Panc1 (cell line): Measurements from ENCODE around the gene NXPH4. TPM values are rescaled to one million over a fixed set of nuclear protein-coding genes. Genes with fewer than 3 reads are reported as not detected.

Source experiments
- ATAC-seq: fragments of 200-7000 bp; cut with Tn5 transposase; 2 replicates; pipeline ENCODE4 v1.9.1; 2020; ENCODE audit warnings: mild to moderate bottlenecking, moderate library complexity
- BruUV-seq: library from RNA; stranded (reverse); fragments of 400-500 nt; replicated peaks from 2 replicates; lab custom pipeline; 2021; lab: Mats Ljungman, UMichigan
- CTCF ChIA-PET: fragments of 300-600 bp; sonication (Branson Sonifier 250); formaldehyde crosslinking; loops from one replicate; lab custom pipeline; 2022; ENCODE audit warnings: antibody characterized with exemption; lab: Charles Lee
- POLR2A ChIA-PET: fragments of 300-600 bp; sonication (Branson Sonifier 250); formaldehyde crosslinking; loops from one replicate; lab custom pipeline; 2022; ENCODE audit warnings: antibody characterized with exemption; lab: Charles Lee
- DNase-seq: peaks from one replicate; pipeline ENCODE4 v3.0.0-alpha.2; 2010; ENCODE audit warnings: low read depth, low spot score
- H3K27ac ChIP-seq: 2 replicates; pipeline ENCODE4 v1.5.1; 2011; ENCODE audit warnings: mild to moderate bottlenecking, low read length, inconsistent platforms
- H3K27me3 ChIP-seq: fragments of 200-500 bp; sonication (Bioruptor generic); 2 replicates; pipeline ENCODE4 v1.6.0; 2014; ENCODE audit warnings: low read length, inconsistent platforms; ENCODE audit not compliant: control insufficient read depth, insufficient read depth
- H3K36me3 ChIP-seq: fragments of 200-500 bp; sonication (Bioruptor generic); 2 replicates; pipeline ENCODE4 v1.5.1; 2014; ENCODE audit warnings: inconsistent platforms, mild to moderate bottlenecking, low read length, moderate library complexity; ENCODE audit not compliant: control insufficient read depth, insufficient read depth
- H3K4me1 ChIP-seq: 2 replicates; pipeline ENCODE4 v1.5.1; 2011; ENCODE audit warnings: inconsistent platforms, mild to moderate bottlenecking, low read length, moderate library complexity; ENCODE audit not compliant: control insufficient read depth, insufficient read depth
- H3K4me3 ChIP-seq, 2 experiments: 2 replicates each; pipeline ENCODE4 v1.5.1; 2011 to 2012; ENCODE audit warnings: low read depth in 2 of 2, low read length in 2 of 2, mild to moderate bottlenecking in 2 of 2, inconsistent platforms in 1 of 2, moderate library complexity in 1 of 2
- H3K9me3 ChIP-seq: fragments of 200-500 bp; sonication (Bioruptor generic); 2 replicates; pipeline ENCODE4 v1.5.1; 2014; ENCODE audit warnings: low read depth, mild to moderate bottlenecking, inconsistent platforms, low read length, moderate library complexity; ENCODE audit not compliant: control insufficient read depth, insufficient read depth
- POLR2AphosphoS5 ChIP-seq: IDR thresholded peaks from 2 replicates; pipeline ENCODE4 v1.6.1; 2012; ENCODE audit warnings: mild to moderate bottlenecking, low read depth, low read length, moderate library complexity
- REST ChIP-seq, 2 experiments: IDR thresholded peaks; 2 replicates each; pipeline ENCODE4 v1.6.1; 2011 to 2012; ENCODE audit warnings: low read depth in 2 of 2, control low read depth in 1 of 2, low read length in 1 of 2, mild to moderate bottlenecking in 1 of 2, moderate library complexity in 1 of 2; ENCODE audit not compliant: insufficient read depth in 1 of 2
- SIN3A ChIP-seq: IDR thresholded peaks from 2 replicates; pipeline ENCODE4 v1.6.1; 2012; ENCODE audit warnings: low read depth, mild to moderate bottlenecking, low read length, moderate library complexity, borderline replicate concordance; ENCODE audit not compliant: insufficient read depth
- TCF7L2 ChIP-seq: IDR thresholded peaks from 2 replicates; pipeline ENCODE4 v1.6.1; 2011; ENCODE audit warnings: mild to moderate bottlenecking, low read depth, low read length, inconsistent platforms
- in situ Hi-C: cut with HindIII; loops from 2 replicates; pipeline ENCODE4 v1.10.0; 2016; ENCODE audit warnings: low sequenced_read_pairs, low pct_unique_long_range_greater_than_20kb
- intact Hi-C: fragments of 100-400 bp; cut with micrococcal nuclease; formaldehyde crosslinking; loops from one replicate; pipeline ENCODE4 v1.10.0; 2022; ENCODE audit not compliant: unreplicated experiment
- total RNA-seq: library from RNA; stranded (reverse); gene quantifications from one replicate; pipeline ENCODE4 v1.2.1, GENCODE V29; 2021; ENCODE audit not compliant: unreplicated experiment
- TF ChIP-seq, protein P1 (sequence below): fragments of 450-650 bp; IDR thresholded peaks from 2 replicates; pipeline ENCODE4 v1.5.1; 2017; ENCODE audit warnings: mild to moderate bottlenecking

The NXPH4 gene
- total RNA-seq, 1 experiment from 2014 or later: 2.1 TPM

DNA sequence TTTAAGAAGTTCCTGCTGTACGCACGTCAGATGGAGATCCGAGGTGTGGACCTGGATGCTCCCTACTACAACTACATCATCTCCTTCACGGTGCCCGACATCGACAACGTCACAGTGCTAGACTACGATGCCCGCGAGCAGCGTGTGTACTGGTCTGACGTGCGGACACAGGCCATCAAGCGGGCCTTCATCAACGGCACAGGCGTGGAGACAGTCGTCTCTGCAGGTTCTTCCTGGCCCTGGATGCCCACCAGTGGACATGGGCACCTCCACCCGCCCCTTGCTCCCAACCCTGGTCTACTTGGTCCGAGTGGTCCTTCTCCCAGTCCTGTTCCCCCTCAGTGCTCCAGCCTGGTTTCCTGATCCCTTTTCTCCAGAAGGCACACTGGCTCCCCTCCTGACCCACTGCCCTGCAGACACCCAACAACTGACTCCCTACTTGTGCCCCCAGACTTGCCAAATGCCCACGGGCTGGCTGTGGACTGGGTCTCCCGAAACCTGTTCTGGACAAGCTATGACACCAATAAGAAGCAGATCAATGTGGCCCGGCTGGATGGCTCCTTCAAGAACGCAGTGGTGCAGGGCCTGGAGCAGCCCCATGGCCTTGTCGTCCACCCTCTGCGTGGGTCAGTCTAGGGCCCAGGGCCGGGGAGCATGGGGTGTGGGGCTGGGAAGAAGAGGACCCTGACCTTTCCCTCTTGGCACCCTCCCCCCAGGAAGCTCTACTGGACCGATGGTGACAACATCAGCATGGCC lies 37.1 kb upstream of the NXPH4 start:
- intact Hi-C loops: no loop called here
- Histone ChIP-seq H3K9me3 (no peaks in the 10 kb centered on the region), H3K27me3 (no peaks in the 10 kb centered on the region), H3K4me1 (no peaks in the 10 kb centered on the region), H3K36me3 (no peaks in the 10 kb centered on the region), H3K4me3 (no peak overlapping the region), H3K27ac (no peak overlapping the region)
- no TSS peak for BruUV-seq
- TF ChIP-seq SIN3A (no peak), TCF7L2 (no peak), REST (IDR thresholded peaks at IDR 0.05; ENCODE audit: insufficient read depth in 1 of 2, low read depth in 2 of 2, low read length in 1 of 2) (no peak), POLR2AphosphoS5 (no peak)
- TF ChIP-seq, protein P1, sequence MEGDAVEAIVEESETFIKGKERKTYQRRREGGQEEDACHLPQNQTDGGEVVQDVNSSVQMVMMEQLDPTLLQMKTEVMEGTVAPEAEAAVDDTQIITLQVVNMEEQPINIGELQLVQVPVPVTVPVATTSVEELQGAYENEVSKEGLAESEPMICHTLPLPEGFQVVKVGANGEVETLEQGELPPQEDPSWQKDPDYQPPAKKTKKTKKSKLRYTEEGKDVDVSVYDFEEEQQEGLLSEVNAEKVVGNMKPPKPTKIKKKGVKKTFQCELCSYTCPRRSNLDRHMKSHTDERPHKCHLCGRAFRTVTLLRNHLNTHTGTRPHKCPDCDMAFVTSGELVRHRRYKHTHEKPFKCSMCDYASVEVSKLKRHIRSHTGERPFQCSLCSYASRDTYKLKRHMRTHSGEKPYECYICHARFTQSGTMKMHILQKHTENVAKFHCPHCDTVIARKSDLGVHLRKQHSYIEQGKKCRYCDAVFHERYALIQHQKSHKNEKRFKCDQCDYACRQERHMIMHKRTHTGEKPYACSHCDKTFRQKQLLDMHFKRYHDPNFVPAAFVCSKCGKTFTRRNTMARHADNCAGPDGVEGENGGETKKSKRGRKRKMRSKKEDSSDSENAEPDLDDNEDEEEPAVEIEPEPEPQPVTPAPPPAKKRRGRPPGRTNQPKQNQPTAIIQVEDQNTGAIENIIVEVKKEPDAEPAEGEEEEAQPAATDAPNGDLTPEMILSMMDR: no peak
- ChIA-PET CTCF (interaction anchor here (0.5 to 0.6 kb wide), 3 partner anchors 14 to 61 kb away, joined by 3 read pairs; no protein-coding TSS in a partner anchor), POLR2A (no interaction called here)
- DNase-seq: no peak
- no peak for ATAC-seq
- in situ Hi-C loops: no loop called here

GRCh38 chr12:57180321-57180989 lies 36.1 kb upstream of the NXPH4 start:
- ATAC-seq: no peak
- Histone ChIP-seq H3K27me3 (no peaks in the 10 kb centered on the region), H3K9me3 (no peaks in the 10 kb centered on the region), H3K4me1 (no peaks in the 10 kb centered on the region), H3K36me3 (no peaks in the 10 kb centered on the region), H3K4me3 (no peak overlapping the region), H3K27ac (no peak overlapping the region)
- no peak for TF ChIP-seq SIN3A
- TF ChIP-seq REST (IDR thresholded peaks at IDR 0.05; ENCODE audit: insufficient read depth in 1 of 2, low read depth in 2 of 2, low read length in 1 of 2): no peak
- TF ChIP-seq POLR2AphosphoS5: no peak
- no peak for TF ChIP-seq TCF7L2
- TF ChIP-seq, protein P1: no peak
- no TSS peak for BruUV-seq
- intact Hi-C loops: no loop called here
- POLR2A ChIA-PET: no interaction called here
- no peak for DNase-seq
- in situ Hi-C loops: no loop called here
- CTCF ChIA-PET: interaction anchor here (0.6 kb wide), 1 partner anchor 53 kb away, joined by 3 read pairs; no protein-coding TSS in a partner anchor
